GM10847 (cell line): ENCODE measurements around the gene KIAA1217.

ENCODE experiments used
- POLR2A ChIP-seq: IDR thresholded peaks from 2 replicates; pipeline ENCODE4 v1.6.1; 2011; ENCODE audit not compliant: insufficient read length; ENCODE audit errors: extremely low read depth

Gene KIAA1217

GRCh38 chr10:24254180-24254579 lies 45.2 kb downstream of the KIAA1217 start:
- no peak for TF ChIP-seq POLR2A

- no peak for TF ChIP-seq POLR2A
Observed at GRCh38 chr10:24255115-24255880, 46.4 kb downstream of the KIAA1217 start.

DNA sequence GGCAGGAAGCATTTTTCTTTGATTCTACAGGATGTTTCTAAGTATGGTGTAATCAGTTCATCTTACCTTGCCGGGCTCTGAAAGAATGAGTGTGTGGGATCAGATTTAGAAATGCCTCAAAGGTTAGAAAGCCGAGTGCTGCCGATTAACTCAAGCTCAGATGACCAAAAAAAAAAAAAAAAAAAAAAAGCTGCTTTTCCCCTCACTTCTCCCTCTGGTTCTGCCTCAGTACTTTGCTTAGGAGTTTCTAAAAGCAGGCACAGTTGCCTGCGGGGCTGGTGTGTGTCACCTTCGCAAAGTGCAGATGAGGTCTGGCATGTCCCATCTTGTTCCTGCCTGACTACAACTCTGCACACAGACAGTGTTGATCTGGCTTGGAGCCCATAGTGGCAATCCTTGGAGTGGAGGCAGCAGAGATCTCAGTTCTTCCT lies 47.0 kb downstream of the KIAA1217 start:
- no peak for TF ChIP-seq POLR2A

DNA sequence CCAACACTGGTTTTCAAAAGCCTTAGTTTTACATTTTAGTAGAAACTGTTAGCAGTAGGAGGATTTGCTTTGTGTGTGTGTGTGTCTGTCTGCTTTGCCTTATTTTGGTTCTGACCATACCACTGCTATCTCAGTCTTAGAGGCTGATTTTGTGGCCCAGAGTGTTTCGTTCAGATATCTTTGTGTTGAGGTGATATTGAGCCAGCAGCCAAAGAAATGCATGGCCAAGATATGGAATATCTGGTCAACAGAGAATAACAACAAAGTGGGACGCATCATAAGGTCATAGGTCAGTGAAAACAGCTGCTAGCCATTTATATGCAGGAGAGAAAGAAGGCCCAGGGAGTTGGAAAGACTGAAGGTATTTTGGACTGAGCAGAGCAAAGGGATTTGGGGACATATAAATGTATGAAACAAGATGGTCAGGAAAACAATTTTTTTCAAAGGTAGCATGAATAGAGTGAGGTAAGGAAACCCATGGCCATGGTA lies 47.7 kb downstream of the KIAA1217 start:
- no peak for TF ChIP-seq POLR2A

GRCh38 chr10:24257588-24257987 lies 48.6 kb downstream of the KIAA1217 start:
- no peak for TF ChIP-seq POLR2A

DNA sequence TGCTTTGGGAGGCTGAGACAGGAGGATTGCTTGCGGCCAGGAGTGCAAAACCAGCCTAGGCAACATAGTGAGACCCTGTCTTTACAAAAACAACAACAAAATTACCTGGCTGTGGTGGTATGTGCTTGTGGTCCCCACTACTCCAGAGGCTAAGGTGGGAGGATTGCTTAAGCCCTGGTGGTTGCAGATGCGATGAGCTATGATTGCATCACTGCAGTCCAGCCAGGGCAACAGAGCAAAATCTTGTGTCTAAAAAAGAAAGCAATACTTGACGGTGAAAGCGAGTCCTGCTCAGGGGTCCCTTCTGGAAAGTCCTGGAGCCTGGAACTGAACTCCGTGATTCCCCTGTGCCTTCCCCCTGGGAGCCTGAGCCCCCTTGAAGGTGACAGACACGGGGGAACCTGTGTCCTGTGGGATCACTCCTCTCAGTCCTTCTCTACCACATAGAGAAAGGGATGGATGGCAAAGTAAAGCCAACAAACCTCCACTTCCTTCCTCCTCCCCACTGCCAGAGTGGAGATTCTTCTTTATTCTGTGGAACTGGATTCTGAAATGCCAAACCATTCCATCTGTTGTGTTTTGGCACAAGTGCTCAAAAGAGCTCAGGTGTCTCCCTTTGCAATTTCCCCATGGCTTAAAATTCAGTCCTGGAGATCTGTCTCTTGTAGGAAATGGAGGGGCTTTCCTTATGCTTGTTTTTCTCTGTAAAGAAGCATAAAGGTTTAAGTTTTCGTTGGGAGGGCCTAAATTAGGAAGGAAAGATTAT lies 50.6 kb downstream of the KIAA1217 start:
- no peak for TF ChIP-seq POLR2A

DNA sequence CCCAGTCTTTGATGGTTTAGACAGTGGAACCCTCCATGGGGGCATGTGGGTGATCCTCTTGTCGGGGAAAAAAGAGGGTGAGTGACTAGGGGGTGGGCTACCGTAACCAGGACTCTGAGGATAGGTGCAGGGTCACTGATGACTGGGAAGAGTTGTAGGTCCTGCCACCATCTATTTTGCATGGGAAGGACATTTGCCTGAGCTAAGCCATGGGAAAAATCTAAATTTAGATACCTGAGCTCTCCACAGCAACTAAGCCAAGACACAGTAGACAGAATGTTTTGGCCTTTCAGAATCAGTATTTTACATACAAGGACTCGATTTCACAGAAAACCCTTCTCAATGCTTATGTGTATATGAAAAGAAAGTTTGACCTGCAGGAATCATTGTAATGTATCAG lies 52.7 kb downstream of the KIAA1217 start:
- no peak for TF ChIP-seq POLR2A

DNA sequence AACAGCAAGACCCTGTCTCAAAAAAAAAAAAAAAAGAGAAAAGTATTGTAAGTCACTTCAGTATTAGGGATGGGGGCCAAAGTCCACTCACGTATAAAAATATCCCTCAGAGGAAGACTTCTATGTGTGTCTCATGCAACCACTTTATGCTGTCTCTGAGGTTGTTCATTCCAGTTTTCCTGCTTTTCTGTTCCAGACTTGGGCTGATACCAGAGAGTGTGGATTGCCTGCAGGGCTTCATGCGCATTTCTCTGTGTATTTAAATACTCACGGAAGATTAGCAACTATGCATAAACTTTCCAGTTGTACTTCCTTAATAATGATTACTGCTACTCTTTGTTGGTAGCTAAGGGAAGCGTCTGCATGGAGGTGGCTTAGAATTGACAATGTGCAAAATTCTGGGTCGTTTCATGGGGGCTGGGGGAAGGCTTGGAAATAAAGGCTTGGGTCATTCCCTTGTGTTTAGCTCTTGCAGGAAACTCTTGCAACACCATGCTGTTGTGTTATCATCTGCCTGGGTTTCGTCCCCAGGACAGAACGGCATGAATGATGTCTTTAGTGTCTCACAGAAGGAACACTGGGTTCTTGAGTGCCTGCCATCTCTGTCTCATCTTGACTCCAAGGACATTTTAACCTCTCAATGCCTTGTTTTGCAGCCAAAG lies 54.1 kb downstream of the KIAA1217 start:
- no peak for TF ChIP-seq POLR2A

- TF ChIP-seq POLR2A = no peak
Observed at GRCh38 chr10:24269476-24269875, 60.5 kb downstream of the KIAA1217 start.

DNA sequence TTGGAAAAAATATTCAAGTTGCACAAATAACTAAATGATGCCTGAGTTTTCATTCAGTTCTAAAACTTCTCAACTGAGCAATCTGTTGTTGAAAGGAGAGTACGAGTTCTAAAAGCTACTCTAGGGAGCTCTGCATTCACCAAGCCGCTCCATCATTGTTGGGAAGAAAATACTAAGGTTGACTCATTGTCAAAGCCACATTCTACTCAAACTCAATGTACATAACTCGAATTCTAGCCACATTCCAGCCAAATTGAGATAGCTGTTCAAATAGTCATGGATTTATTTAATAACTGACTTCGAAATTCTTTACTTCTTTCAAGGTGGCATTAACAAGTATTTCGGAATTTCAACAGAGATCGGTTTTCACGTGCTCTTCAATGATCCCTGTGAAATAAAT lies 63.4 kb downstream of the KIAA1217 start:
- no peak for TF ChIP-seq POLR2A

GRCh38 chr10:24277277-24277676 lies 68.3 kb downstream of the KIAA1217 start:
- TF ChIP-seq POLR2A = no peak

GRCh38 chr10:24277771-24278170 lies 68.8 kb downstream of the KIAA1217 start:
- no peak for TF ChIP-seq POLR2A

DNA sequence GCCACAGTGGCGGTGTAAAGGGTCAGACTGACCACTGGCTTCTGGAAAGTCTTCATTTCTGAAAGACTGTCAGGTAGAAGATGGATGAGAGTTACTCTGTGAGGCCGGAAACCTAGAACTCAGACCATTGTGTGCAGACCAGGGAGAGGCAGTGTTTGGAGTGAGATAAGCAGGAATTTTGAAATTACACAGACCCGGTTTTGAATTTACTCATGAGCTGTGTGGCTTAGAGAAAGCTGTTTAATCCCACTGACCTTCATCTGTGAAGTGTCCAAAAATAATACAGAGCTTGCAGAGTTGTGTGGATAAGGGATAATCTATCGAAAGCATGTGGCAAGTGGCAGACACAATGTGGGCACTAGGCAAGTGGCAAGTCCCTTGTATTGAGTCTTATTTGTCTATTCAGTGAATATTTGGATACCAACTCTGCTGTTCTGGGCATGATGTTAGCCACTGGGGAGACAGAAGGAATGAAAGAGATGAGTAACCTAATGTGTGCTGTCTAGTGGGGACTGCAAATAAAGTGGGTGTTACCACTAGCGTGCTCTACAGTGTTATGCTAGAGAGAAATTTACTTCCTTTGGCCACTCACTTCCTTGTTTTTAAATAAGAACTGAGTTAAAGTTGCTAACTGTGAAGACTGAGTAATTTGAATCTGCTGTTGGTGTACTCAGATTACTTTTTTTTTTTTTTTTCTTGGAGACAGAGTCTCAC lies 69.4 kb downstream of the KIAA1217 start:
- no peak for TF ChIP-seq POLR2A

GRCh38 chr10:24279166-24279565 lies 70.2 kb downstream of the KIAA1217 start:
- TF ChIP-seq POLR2A = no peak

- TF ChIP-seq POLR2A = no peak
Observed at GRCh38 chr10:24287559-24288195, 78.7 kb downstream of the KIAA1217 start.
